ENCODE data around the gene LRRC42. TPM values are rescaled to one million over a fixed set of nuclear protein-coding genes. Genes with fewer than 3 reads are reported as not detected.

Gene LRRC42
- total RNA-seq, 1 experiment from 2014 or later: 38.1 TPM

GRCh38 chr1:53966794-53967193 lies 20.6 kb downstream of the LRRC42 start:
- DNase-seq (ENCODE audit: low spot score) (no peak), ATAC-seq (no peak)
- Mint-ChIP-seq H3K4me3 (no peak overlapping the region), H3K9me3 (no peaks in the 10 kb centered on the region), H3K27ac (no peak overlapping the region), H3K4me1 (peaks cover 7% of the 10 kb centered on the region), H3K36me3 (peaks cover 46% of the 10 kb centered on the region), H3K27me3 (ENCODE audit: low read depth) (no peaks in the 10 kb centered on the region)
- TF ChIP-seq ZNF281 (CRISPR knock-in tag; IDR thresholded peaks at IDR 0.05) (no peak), USF1 (CRISPR knock-in tag; IDR thresholded peaks at IDR 0.05) (no peak), AFF4 (CRISPR knock-in tag; IDR thresholded peaks at IDR 0.05; ENCODE audit: borderline replicate concordance) (no peak)
- ChIA-PET POLR2A (no interaction called here), CTCF (no interaction called here)

- DNase-seq (ENCODE audit: low spot score) (no peak), ATAC-seq (no peak)
- ChIA-PET POLR2A (no interaction called here), CTCF (no interaction called here)
- Mint-ChIP-seq H3K4me1 (peaks cover 7% of the 10 kb centered on the region), H3K27ac (no peak overlapping the region), H3K4me3 (no peak overlapping the region), H3K27me3 (ENCODE audit: low read depth) (no peaks in the 10 kb centered on the region), H3K36me3 (peaks cover 38% of the 10 kb centered on the region), H3K9me3 (no peaks in the 10 kb centered on the region)
- TF ChIP-seq PRRX2 (CRISPR knock-in tag; IDR thresholded peaks at IDR 0.05): no peak
- no peak for TF ChIP-seq NR1H2 (CRISPR knock-in tag; IDR thresholded peaks at IDR 0.05)
- no peak for TF ChIP-seq ERG (CRISPR knock-in tag; IDR thresholded peaks at IDR 0.05)
- TF ChIP-seq ATF1 (CRISPR knock-in tag; IDR thresholded peaks at IDR 0.05): no peak
- no peak for TF ChIP-seq SP1 (CRISPR knock-in tag; conservative IDR thresholded peaks at IDR 0.05)
- no peak for TF ChIP-seq ZNF263 (CRISPR knock-in tag; IDR thresholded peaks at IDR 0.05; ENCODE audit: low read depth)
- TF ChIP-seq ATF6 (CRISPR knock-in tag; IDR thresholded peaks at IDR 0.05): no peak
- TF ChIP-seq IRF1 (CRISPR knock-in tag; IDR thresholded peaks at IDR 0.05): no peak
- TF ChIP-seq E2F1 (CRISPR knock-in tag; IDR thresholded peaks at IDR 0.05): no peak
- TF ChIP-seq ZNF232 (CRISPR knock-in tag; IDR thresholded peaks at IDR 0.05): no peak
- TF ChIP-seq AR (CRISPR knock-in tag; IDR thresholded peaks at IDR 0.05): no peak
- no peak for TF ChIP-seq ZNF416 (CRISPR knock-in tag; IDR thresholded peaks at IDR 0.05)
- TF ChIP-seq MLX (CRISPR knock-in tag; IDR thresholded peaks at IDR 0.05): no peak
- no peak for TF ChIP-seq TCF7 (CRISPR knock-in tag; IDR thresholded peaks at IDR 0.05; ENCODE audit: low read depth)
Measured at GRCh38 chr1:53967409-53968124, 21.4 kb downstream of the LRRC42 start.
